Activated CD4-positive, alpha-beta T cell treated with anti-CD3 and anti-CD28 coated beads, Interleukin-2, amount 50 U/mL, for 1 hour (primary cell): Measurements from ENCODE around the gene POLE4.

Experiments
- DNase-seq: peaks from one replicate; pipeline ENCODE4 v3.0.0-alpha.2; 2020

POLE4 gene

GRCh38 chr2:75003276-75003675, 44.8 kb downstream of the POLE4 start:
- no peak for DNase-seq

- no peak for DNase-seq
These were observed 45.3 kb downstream of the POLE4 start for GRCh38 chr2:75003773-75004172.

- no peak for DNase-seq
These were observed 47.6 kb downstream of the POLE4 start for GRCh38 chr2:75006041-75006440.

- no peak for DNase-seq
These were observed 48.6 kb downstream of the POLE4 start for GRCh38 chr2:75007061-75007460.

GRCh38 chr2:75007819-75008218, 49.4 kb downstream of the POLE4 start:
- no peak for DNase-seq

GRCh38 chr2:75010571-75010970, 52.1 kb downstream of the POLE4 start:
- DNase-seq: no peak

GRCh38 chr2:75012080-75012479, 53.6 kb downstream of the POLE4 start:
- no peak for DNase-seq

GRCh38 chr2:75018162-75018561, 59.7 kb downstream of the POLE4 start:
- DNase-seq: no peak
